NCI-H82 treated with DMSO at 0.1 percent for 48 hours (cell line): ENCODE measurements around the gene IQCE.
"Not testable (repeated sequence)": the region's sequence is repeated elsewhere in the genome, so short reads cannot be mapped to it uniquely, and the experiment has no call there.

Source experiments
- DNase-seq: peaks from one replicate; lab custom pipeline; 2025; ENCODE audit not compliant: unreplicated experiment; lab: John Stamatoyannopoulos, UW

The IQCE gene

DNA sequence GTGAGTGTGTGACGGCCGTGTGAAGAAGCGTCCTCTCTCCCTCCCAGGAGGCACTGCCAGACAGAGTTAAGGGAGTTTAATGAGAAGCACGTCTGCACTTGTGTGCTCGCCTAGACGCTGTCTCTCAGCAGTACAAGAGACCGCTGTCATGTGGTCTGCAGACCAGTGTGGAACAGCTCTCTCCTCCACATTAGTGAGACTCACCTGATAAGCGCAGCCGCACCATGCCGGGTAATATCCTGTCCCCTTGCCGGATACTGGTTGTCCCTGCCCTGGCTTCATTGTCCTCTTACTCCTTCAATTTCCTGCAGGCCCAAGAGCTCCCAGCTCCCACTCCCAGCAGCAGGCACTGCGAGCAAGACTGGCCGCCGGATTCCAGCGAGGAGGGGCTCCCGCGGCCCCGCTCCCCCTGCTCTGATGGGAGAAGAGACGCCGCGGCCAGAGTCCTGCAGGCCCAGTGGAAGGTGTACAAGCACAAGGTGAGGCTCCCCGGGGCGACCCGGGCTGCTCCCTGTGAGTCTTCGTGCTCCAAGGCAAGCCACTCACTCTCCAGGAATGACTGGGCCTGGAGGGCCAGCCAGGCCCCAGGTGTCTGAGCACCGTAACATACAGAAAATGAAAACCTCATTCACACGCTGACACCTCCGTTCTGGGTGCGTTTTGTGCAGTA lies 39.5 kb downstream of the IQCE start:
- DNase-seq: no peak

DNA sequence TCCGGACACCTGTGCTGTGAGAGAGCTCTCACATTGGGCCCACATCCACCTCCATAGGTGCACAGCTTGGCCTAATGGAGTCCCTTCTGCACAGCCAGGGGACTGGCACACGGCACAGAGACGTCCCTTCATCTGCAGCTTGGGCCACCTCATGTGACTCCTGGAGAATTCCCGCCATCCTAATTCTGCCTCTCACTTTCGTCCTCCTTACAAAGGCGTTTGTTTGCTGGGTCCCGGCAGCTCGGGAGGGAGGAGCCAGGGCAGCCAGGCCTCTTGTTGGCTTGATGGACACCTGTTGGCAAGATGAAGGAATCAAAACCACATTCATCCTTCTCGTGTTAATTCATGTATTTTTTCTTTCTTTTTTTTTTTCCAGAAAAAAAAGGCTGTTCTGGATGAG lies 42.3 kb downstream of the IQCE start:
- no peak for DNase-seq

DNA sequence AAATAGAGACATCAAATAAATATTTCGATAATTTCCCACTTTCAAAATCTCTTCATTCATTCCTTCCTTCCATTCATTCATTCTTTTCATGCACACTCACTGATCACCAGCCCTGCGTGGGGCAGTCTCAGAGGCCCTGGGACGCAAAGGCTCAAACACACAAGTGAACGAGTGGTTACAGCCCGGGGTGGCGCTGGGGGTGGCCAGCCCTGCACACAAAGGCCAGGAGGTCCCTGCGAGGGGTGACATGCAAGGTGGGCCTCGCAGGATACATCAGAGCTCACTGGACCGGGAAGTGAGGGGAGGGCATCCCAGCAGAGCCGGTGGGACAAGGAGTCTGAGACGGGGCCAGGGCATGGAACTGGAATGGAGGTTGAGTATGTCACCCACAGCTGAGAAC lies 43.1 kb downstream of the IQCE start:
- DNase-seq: no peak

DNA sequence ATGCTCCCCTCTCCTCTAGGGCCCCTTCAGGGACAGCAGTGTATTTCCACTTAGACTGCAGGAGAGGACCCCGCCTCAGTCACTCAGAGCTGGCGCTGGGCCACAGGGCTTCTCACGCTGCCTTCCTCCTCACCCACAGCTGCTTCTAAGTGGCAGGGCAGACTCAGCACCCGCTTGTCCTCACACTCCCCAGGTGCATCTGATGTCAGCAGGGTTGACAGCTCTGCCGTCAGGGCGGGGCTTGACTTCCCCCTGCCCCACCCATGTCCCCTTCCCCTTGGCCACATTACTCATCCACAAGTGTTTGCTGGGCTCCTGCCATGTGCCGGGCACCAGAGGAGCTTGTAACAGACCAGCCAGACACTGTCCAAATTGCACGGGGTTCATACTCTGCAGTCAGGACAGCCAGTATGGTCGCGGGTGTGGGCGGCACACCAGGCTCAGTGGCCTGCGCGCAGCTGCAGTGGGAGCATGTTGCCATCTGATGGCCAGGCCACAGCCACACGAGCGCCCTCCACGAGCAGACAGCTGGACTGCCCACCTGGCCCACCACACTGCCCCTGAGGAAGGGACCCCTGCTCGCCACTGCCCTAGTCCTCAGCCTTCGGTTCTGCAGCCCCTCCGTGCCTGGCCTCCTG lies 43.7 kb downstream of the IQCE start:
- no peak for DNase-seq

DNA sequence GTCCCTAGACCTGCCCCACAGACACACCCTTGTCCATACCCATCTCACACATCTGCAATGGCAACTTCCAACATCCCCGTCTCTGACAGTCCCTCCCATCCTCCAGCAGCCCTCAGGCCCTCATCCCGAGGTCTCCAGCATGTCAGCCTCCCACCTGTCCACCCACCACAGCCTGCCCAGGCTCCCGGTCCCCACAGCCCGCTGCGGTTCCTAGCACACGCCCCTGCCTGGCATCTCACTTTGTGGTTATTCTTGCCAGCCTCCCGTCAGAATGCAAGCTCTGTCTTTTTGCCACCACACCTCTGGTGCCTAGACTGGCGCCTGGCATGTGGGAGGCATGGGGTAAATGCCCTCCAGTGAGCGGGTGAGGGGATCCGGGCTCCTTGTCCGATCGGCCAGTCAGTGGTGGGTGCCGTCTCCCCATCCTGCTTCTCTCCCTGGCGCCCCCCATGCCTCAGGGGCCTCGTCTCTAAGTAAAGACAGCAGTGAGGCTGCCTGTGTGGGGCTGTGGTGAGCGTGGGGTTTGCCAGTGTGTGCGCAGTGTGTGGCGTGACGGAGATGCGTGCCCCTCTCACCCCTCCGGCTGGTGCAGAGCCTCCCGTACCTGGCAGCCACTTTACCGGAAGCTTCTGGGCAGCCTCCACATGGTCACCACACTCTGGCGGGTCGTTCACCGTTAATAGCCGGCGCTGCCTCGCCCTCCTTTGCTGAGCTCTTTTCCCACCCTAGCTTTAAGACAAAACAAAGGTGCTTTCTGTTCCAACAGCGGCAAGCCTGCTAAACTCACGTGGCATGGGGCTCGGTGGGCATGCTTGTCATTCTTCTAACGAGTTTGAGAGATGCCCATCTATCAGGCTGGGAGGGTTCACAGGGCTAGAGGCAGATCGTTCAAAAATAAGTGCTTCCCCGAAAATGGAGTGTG lies 44.5 kb downstream of the IQCE start:
- DNase-seq: no peak

DNA sequence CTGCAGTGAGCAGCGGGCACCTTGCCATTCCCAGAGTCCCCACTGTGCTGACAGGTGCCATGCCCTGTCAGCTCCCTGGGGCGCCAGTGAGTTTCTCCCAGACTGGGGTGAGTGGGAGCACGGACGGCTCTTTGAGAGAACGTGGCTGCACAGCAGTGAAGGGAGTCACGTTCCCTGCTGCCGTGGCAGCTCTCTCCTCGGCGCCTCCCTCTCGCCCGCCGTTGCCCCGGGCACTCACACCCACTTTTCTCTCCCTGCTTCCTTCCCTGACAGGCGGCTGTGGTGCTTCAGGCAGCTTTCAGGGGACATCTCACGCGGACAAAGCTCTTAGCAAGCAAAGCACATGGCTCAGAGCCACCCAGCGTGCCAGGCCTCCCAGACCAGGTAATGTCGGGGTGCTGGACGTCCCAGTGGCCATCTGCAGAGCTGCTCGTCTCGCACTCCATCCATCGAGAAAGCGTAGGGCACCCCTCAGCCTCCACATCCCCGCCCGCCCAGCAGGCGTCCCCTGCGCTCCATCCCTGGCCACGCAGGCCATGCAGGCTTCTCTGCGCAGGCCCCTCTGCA lies 45.9 kb downstream of the IQCE start:
- no peak for DNase-seq

DNA sequence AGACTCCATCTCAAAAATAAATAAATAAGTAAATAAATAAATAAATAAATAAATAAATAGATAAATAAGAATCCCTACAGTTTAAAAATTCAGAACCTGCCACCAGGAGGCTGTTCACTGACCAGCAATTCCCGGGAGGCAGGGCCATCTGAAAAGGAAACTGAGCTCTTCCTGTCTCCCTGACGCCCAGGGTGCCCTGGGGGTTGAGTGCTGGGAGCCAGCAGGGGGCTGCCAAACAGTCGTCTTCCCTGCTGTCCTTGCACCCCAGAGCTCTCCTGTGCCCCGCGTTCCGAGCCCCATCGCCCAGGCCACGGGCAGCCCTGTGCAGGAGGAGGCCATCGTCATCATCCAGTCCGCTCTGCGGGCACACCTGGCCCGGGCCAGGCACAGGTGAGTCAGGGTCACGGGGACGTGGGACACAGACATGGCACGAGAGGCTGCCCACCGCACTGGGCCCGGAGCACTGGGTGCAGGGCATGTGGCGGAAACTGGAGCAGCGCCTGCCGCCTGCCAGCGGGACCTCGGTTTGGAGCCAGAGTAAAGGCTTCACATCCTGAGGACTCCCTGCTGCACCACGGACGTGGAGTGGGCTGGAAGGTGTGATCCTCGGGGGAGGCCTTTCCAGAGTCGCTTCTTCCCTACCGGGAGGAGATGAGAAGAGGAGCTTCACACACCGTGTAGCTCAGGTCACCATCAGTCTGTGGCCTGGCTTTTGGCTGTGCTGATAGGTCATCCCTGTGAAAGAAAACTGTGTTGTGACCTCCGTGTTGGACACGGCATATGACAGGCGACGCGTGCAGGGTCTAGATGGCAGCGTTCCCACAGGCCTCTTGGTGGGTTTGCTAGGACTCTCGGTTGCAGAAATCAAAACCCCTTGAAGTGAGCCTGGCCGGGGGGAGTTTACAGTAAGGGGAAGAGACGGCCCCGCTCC lies 47.1 kb downstream of the IQCE start:
- no peak for DNase-seq

DNA sequence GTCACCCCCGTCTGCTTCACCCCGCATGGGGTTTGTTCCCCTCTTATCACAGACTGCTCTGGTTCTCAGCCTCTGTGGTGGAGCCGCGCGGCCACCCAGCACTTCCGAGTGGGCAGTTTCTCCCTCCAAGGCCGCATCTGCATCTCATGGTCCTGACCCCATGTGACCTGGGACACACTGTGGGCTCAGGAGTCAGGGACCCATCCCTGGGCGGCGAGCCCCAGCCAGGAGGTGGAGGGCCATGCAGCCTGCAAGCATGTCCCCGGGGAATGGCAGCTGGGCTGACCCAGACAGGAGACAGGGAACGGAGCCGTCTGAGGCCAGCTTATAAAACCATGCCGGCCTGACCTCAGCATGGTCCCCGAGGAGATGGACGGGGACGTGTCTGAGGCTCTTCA lies 47.8 kb downstream of the IQCE start:
- DNase-seq: no peak

GRCh38 chr7:2607122-2607922 lies 48.5 kb downstream of the IQCE start:
- no peak for DNase-seq

DNA sequence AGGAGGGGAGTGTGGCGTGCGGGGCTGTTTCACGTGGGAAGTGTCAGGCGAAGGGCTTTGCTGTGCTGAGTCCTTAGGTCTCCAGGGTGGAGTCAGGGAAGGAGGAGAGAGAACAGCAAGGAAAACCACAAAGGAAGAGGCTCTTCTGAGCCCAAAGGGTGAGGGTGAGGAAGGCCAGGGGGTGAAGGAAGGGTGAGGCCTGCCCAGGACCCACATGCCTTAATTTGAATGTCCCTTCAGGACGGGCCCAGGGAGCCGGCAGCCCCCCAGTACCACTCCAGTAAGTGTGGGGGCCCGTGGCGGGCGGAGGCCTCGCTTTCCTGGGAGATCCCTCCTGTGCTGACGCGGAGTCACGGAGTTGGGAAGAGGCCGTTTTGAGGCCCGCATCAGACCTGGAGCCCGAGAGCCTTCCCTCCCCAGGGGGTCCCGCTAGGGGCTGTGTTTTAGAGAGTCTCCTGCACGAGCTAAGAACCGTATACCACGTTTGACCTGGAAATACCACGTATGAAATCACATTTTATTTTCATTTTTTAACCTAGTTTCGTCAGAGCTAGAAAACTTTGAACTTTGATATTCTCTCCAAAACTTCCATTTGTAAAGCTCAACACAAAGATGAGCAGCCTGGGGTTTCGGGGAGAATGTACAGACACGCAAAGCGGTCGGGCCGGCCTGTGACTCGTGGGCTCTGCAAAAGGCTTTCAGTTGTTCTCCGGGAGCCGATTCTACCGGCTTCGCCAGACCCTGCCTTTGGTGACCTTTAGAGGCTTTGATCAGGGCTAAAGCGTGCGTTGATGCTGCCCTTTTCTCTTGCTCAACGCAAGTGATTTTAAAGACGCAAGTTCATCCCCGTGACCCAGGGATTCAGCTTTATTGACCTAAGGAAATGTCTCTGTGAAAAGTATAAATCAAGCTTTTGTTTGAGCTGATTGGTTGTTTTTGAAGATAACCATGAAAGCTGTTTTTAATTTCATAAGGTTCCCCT lies 49.4 kb downstream of the IQCE start:
- no peak for DNase-seq

DNA sequence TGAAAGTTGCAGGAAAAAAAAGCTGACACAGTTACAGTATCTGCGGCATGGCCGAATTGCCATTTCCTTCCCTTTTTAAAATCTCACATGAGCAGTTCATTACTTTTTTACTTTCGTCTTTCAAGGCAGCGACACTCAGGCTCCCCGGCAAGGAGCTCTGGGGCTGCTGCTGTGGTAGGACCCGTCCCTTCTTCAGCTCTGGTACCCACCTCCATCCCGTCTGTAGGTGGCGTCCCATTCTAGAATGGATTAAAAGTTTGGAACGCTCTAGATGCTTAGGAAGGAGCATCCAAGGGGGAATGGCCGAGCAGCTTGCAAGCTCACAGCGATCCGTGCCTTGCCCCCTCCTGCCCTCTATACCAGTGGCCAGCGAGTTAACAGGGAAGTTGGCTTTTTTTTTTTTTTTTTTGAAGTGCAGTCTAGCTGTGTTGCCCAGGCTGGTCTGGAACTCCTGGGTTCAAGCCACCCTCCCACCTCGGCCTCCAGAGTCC lies 50.2 kb downstream of the IQCE start:
- no peak for DNase-seq

DNA sequence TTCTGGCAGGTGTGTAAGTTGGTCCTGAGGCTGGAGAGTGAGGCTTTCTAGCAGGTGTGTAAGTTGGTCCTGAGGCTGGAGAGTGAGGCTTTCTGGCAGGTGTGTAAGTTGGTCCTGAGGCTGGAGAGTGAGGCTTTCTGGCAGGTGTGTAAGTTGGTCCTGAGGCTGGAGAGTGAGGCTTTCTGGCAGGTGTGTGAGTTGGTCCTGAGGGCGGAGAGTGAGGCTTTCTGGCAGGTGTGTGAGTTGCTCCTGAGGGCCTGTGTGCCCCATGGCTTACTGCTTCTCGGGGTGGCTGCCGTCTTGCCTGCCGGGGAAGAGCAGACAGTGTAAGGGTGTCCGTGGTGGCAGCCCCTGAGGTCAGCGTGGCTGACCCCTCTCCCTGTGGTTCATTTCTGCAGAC lies 50.9 kb downstream of the IQCE start:
- DNase-seq: not testable (repeated sequence)

DNA sequence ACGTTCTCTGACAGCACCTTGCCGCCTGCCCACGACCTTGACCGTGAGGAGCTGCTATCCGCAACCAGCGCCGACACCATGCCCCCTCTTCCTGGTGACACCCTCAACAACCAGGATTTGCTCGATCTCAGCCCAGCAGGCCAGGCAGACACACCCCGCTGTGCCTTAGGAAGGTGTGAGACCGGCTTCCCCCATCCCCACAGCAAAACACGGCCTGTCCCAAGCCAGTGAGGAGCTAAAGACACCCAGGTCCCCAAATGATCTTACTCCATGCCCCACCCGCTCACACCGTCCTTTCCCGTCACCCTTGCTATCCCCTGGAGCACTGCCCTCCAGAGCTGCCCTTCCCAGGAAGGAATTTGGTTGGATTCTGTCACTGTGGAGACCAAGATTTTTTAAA lies 51.7 kb downstream of the IQCE start:
- no peak for DNase-seq

- no peak for DNase-seq
These were observed 52.1 kb downstream of the IQCE start for GRCh38 chr7:2610898-2611297.

DNA sequence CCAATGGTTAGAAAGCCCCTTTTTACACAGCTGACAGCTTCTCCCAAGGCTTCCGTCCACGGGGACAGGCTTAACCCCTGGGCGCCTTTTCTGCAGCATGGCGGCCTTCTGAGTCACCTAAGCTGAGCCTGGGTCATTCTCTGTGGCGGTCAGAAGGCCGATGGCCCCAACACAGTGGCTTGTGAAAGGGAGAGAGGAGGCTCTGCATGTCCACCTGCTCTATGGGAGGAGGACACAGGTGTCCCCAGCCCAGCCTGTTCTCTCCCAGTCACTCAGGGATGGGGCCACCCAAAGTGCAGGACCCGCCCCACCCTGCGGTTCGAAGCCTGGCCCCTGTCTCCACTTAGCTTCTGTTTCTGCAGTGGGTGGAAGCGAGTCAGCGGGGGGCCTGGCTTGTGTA lies 52.6 kb downstream of the IQCE start:
- DNase-seq: no peak

GRCh38 chr7:2611922-2612321 lies 53.1 kb downstream of the IQCE start:
- DNase-seq: no peak

- DNase-seq: no peak
These were observed 53.8 kb downstream of the IQCE start for GRCh38 chr7:2612445-2613097.
